Hair follicle dermal papilla cell (primary cell): ENCODE data around the gene NABP1. TPM values are rescaled to one million over a fixed set of nuclear protein-coding genes. Genes with fewer than 3 reads are reported as not detected.

Experiments
- small RNA-seq: library from RNA; depleted of rRNA; stranded (forward); fragments of <200 nt; gene quantifications from one replicate; pipeline ENCODE3, GENCODE V24; 2012
- total RNA-seq: library from RNA; depleted of rRNA; stranded (reverse); fragments of >200 nt; gene quantifications from 2 replicates; pipeline ENCODE4 v1.2.3, GENCODE V29; 2012

Gene NABP1
- 68.3 and 97.6 TPM in 2 replicates for total RNA-seq

GRCh38 chr2:191677646-191678436, at the start of gene NABP1:
Gene NABP1 (plus strand): TSS chr2:191678136. CDS start chr2:191678615, 479 bp downstream.

Small RNAs within 50 kb of the gene (small RNA-seq; reads per million reads assigned to genes)
- gene RF02271 = not detected

Other genes starting within 250 kb of the NABP1 start
- gene CAVIN2, start 169.0 kb downstream of the NABP1 start, total RNA-seq = 1.9 TPM in 2 replicates